CD4-positive, alpha-beta T cell (primary cell): ENCODE results near the gene TNFSF12. TPM values are rescaled to one million over a fixed set of nuclear protein-coding genes. Genes with fewer than 3 reads are reported as not detected.

Experiments used
- ATAC-seq: fragments of 200-7000 bp; cut with Tn5 transposase; one replicate; pipeline ENCODE4 v1.10.0; 2022; ENCODE audit warnings: mild to moderate bottlenecking; ENCODE audit not compliant: poor library complexity
- CTCF ChIA-PET: fragments of 350-600 bp; sonication (Branson Sonifier 250); formaldehyde crosslinking; loops from one replicate; lab custom pipeline; 2021; ENCODE audit warnings: antibody characterized with exemption, inconsistent platforms; lab: Charles Lee
- POLR2A ChIA-PET: fragments of 350-600 bp; sonication (Branson Sonifier 250); formaldehyde crosslinking; loops from one replicate; lab custom pipeline; 2021; ENCODE audit warnings: antibody characterized with exemption, inconsistent platforms; lab: Charles Lee
- DNase-seq, 14 experiments: peaks; one replicate each; pipeline ENCODE4 v3.0.0-alpha.2; 2013 to 2020; ENCODE audit warnings: mixed read lengths in 2 of 14
- H3K27ac ChIP-seq, 2 donors: one replicate each; pipeline versions ENCODE4 v1.5.1 to v1.7.0; 2013; ENCODE audit warnings: low read length in 2 of 2, low read depth in 1 of 2, mild to moderate bottlenecking in 1 of 2
- H3K27me3 ChIP-seq, 2 experiments: 1 replicate in 1 of 2; 2 replicates in 1 of 2; pipeline versions ENCODE4 v1.6.1 to v1.7.0; 2013; ENCODE audit warnings: low read length in 2 of 2, control low read depth in 1 of 2, mild to moderate bottlenecking in 1 of 2, moderate library complexity in 1 of 2; ENCODE audit not compliant: insufficient read depth in 2 of 2, control insufficient read depth in 1 of 2
- H3K36me3 ChIP-seq: one replicate; pipeline ENCODE4 v1.6.1; 2013; ENCODE audit warnings: low read length, control low read depth; ENCODE audit not compliant: insufficient read depth
- H3K4me1 ChIP-seq: one replicate; pipeline ENCODE4 v1.6.1; 2013; ENCODE audit warnings: low read length, control low read depth; ENCODE audit not compliant: insufficient read depth
- H3K4me3 ChIP-seq: one replicate; pipeline ENCODE4 v1.5.1; 2013; ENCODE audit warnings: mild to moderate bottlenecking, low read length, moderate library complexity
- H3K9me3 ChIP-seq, 2 experiments: 1 replicate in 1 of 2; 2 replicates in 1 of 2; pipeline versions ENCODE4 v1.6.1 to v1.7.0; 2013; ENCODE audit warnings: low read length in 2 of 2, mild to moderate bottlenecking in 2 of 2, control low read depth in 1 of 2, moderate library complexity in 1 of 2; ENCODE audit not compliant: control insufficient read depth in 1 of 2, insufficient read depth in 1 of 2
- H3K27ac Mint-ChIP-seq: one replicate; pipeline ENCODE4 v1.8.0; 2020; ENCODE audit warnings: mixed read lengths
- H3K27me3 Mint-ChIP-seq: one replicate; pipeline ENCODE4 v1.8.0; 2021; ENCODE audit warnings: mixed read lengths
- H3K36me3 Mint-ChIP-seq: one replicate; pipeline ENCODE4 v1.8.0; 2021; ENCODE audit warnings: low read depth, mixed read lengths
- H3K4me1 Mint-ChIP-seq: one replicate; pipeline ENCODE4 v1.8.0; 2021; ENCODE audit warnings: low read depth, mixed read lengths
- H3K4me3 Mint-ChIP-seq: one replicate; pipeline ENCODE4 v1.8.0; 2020; ENCODE audit warnings: mild to moderate bottlenecking, mixed read lengths
- H3K9me3 Mint-ChIP-seq: one replicate; pipeline ENCODE4 v1.8.0; 2020; ENCODE audit warnings: mixed read lengths
- CTCF ChIP-seq: fragments of 200-600 bp; IDR thresholded peaks from one replicate; pipeline ENCODE4 v1.8.0; 2022; ENCODE audit warnings: antibody characterized with exemption, mild to moderate bottlenecking
- intact Hi-C, 2 experiments: fragments of 100-400 bp; cut with DNase I in 1 of 2; cut with micrococcal nuclease in 1 of 2; formaldehyde crosslinking; loops; one replicate each; pipeline versions ENCODE4 v1.15.1 to v1.9.0; 2023 to 2025; cut with DNase I, micrococcal nuclease
- total RNA-seq, 174 experiments: library from RNA in 2 of 174; stranded (reverse) in 2 of 174; gene quantifications; one replicate each; pipeline ENCODE4 v1.2.3 and lab custom pipeline; 2021 to 2026

The TNFSF12 gene
- total RNA-seq, 2 experiments from 2014 or later, result 17.0 to 19.1 TPM

GRCh38 chr17:7558544-7559319 lies 9.9 kb downstream of the TNFSF12 start, which contains the start of gene TNFSF13:
Gene TNFSF13, plus strand, starts transcription at chr17:7558750. Its CDS starts 290 bp downstream, at chr17:7559040.
- DNase-seq (no peak), ATAC-seq (no peak)
- Histone ChIP-seq H3K4me3 (peak within 1 kb of the TSS; percentile 41), H3K9me3 (no peaks in the 10 kb centered on the region), H3K4me1 (peaks cover 82% of the 10 kb centered on the region), H3K36me3 (peaks cover 16% of the 10 kb centered on the region), H3K27me3 (no peaks in the 10 kb centered on the region), H3K27ac (peak within 1 kb of the TSS in 1 of 2 donors; percentile 3)
- H3K4me3 Mint-ChIP-seq, result peak within 1 kb of the TSS; percentile 58
- ChIA-PET CTCF (no interaction called here), POLR2A (interaction anchor here (0.6 to 2.6 kb wide), 4 partner anchors 10 to 316 kb away, joined by 3 to 6 read pairs (median 4); partner anchors contain the start of genes MPDU1 and TNFSF12)
- peaks cover 25% of the 10 kb centered on the region for H3K36me3 Mint-ChIP-seq
- peaks cover 54% of the 10 kb centered on the region for H3K4me1 Mint-ChIP-seq
- no peaks in the 10 kb centered on the region for H3K27me3 Mint-ChIP-seq
- peak within 1 kb of the TSS; percentile 63 for H3K27ac Mint-ChIP-seq
- no peaks in the 10 kb centered on the region for H3K9me3 Mint-ChIP-seq
- no peak for TF ChIP-seq CTCF
- intact Hi-C loops, result no loop called here

- peaks cover 32% of the 10 kb centered on the region for H3K36me3 Mint-ChIP-seq
- intact Hi-C loops, result loop anchor here (1.0 to 5.0 kb wide), 4 partner anchors 75 to 307 kb away; partner anchors contain the start of genes CTDNEP1 (in 1 of the 2), ELP5 (in 1 of the 2) and POLR2A (in 1 of the 2)
- peak overlapping the region; percentile 41 for H3K4me3 ChIP-seq
- H3K4me1 ChIP-seq, result peaks cover 78% of the 10 kb centered on the region
- DNase-seq (no peak), ATAC-seq (no peak)
- peaks cover 50% of the 10 kb centered on the region for H3K4me1 Mint-ChIP-seq
- H3K27ac Mint-ChIP-seq, result peak overlapping the region; percentile 63
- peak overlapping the region; percentile 95 for H3K4me3 Mint-ChIP-seq
- H3K9me3 Mint-ChIP-seq, result no peaks in the 10 kb centered on the region
- H3K9me3 ChIP-seq, result no peaks in the 10 kb centered on the region
- H3K27me3 Mint-ChIP-seq, result no peaks in the 10 kb centered on the region
- TF ChIP-seq CTCF, result no peak
- no peaks in the 10 kb centered on the region for H3K27me3 ChIP-seq
- POLR2A ChIA-PET, result interaction anchor here (1.0 to 4.8 kb wide), 11 partner anchors 10 to 209 kb away, joined by 3 to 51 read pairs (median 6); partner anchors contain the start of genes MPDU1, TMEM256 and TNFSF12
- no peak overlapping the region for H3K27ac ChIP-seq
- CTCF ChIA-PET, result interaction anchor here (1.0 to 2.9 kb wide), 19 partner anchors 11 to 231 kb away, joined by 3 to 48 read pairs (median 10); partner anchors contain the start of genes ACAP1, CD68, FXR2 and MPDU1
- H3K36me3 ChIP-seq, result peaks cover 20% of the 10 kb centered on the region
Measured at GRCh38 chr17:7559320-7560171, 10.7 kb downstream of the TNFSF12 start.
